ENCODE data around the gene VEGFD. TPM values are rescaled to one million over a fixed set of nuclear protein-coding genes. Genes with fewer than 3 reads are reported as not detected.

VEGFD gene
- total and polyA plus RNA-seq, 2 of the 13 experiments (the other 11 are each of a cell fraction or from before 2014, with no cell fraction given), result 0.11 to 0.35 TPM

DNA sequence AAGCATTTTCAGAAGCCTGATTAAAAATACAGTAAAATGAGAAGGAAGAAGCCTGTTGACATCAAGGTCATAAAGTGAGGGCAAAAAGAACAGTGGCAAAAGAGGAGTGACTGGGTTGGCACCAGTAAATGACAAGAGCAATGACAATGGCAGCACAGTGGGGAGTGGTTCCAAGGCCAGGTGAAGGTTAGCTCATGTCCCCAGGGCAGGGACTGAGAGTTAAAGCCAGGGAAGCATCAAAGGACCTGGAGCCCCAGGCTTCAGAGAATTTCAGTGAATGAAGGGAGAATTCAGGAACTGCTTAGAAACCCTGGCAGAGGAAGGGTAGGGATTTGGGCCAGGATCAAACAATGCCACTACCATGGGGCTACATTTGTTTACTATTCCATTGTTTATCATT lies 40.1 kb downstream of the VEGFD start (continued):
- TF ChIP-seq, protein P1, sequence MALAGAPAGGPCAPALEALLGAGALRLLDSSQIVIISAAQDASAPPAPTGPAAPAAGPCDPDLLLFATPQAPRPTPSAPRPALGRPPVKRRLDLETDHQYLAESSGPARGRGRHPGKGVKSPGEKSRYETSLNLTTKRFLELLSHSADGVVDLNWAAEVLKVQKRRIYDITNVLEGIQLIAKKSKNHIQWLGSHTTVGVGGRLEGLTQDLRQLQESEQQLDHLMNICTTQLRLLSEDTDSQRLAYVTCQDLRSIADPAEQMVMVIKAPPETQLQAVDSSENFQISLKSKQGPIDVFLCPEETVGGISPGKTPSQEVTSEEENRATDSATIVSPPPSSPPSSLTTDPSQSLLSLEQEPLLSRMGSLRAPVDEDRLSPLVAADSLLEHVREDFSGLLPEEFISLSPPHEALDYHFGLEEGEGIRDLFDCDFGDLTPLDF (CRISPR knock-in tag; IDR thresholded peaks at IDR 0.05), result no peak
- TF ChIP-seq, protein P2, sequence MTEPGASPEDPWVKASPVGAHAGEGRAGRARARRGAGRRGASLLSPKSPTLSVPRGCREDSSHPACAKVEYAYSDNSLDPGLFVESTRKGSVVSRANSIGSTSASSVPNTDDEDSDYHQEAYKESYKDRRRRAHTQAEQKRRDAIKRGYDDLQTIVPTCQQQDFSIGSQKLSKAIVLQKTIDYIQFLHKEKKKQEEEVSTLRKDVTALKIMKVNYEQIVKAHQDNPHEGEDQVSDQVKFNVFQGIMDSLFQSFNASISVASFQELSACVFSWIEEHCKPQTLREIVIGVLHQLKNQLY (CRISPR knock-in tag; IDR thresholded peaks at IDR 0.05), result no peak
- no peak for TF ChIP-seq JDP2 (CRISPR knock-in tag; IDR thresholded peaks at IDR 0.05; ENCODE audit: borderline replicate concordance)
- no peak for TF ChIP-seq HOXA5 (CRISPR knock-in tag; IDR thresholded peaks at IDR 0.05)
- no peak for TF ChIP-seq NFIC (IDR thresholded peaks at IDR 0.05; ENCODE audit: low read length)
- no peak for TF ChIP-seq ZNF335 (CRISPR knock-in tag; IDR thresholded peaks at IDR 0.05)

DNA sequence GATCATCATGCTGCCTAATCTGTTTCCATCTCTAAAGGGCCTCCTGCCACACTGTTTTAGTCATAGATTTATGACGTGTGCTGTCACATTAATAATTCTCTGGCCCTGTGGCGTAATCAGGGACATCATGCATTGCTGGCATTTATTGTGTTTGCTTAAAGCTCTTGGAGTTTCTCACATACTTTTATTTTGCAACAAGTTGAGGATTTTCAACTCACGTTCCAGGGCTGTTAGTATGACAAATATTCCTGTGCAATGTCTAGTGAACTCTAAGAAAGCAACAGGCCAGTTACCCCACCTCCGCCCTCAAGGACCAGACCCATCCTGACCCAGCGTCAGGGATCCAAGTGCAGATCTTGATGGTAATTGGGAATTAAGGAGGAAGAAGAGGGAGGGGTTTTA lies 41.1 kb downstream of the VEGFD start:
- no peak overlapping the region for H3K27ac ChIP-seq (ENCODE audit: extremely low read length, insufficient read depth, low read length)
- no peaks in the 10 kb centered on the region for H4K20me1 ChIP-seq (ENCODE audit: insufficient read depth, low read length)
- ChIA-PET CTCF (ENCODE audit: low intra/inter-chr PET ratio, low total read pairs) (no interaction called here), POLR2A (no interaction called here)
- TF ChIP-seq, protein P3, sequence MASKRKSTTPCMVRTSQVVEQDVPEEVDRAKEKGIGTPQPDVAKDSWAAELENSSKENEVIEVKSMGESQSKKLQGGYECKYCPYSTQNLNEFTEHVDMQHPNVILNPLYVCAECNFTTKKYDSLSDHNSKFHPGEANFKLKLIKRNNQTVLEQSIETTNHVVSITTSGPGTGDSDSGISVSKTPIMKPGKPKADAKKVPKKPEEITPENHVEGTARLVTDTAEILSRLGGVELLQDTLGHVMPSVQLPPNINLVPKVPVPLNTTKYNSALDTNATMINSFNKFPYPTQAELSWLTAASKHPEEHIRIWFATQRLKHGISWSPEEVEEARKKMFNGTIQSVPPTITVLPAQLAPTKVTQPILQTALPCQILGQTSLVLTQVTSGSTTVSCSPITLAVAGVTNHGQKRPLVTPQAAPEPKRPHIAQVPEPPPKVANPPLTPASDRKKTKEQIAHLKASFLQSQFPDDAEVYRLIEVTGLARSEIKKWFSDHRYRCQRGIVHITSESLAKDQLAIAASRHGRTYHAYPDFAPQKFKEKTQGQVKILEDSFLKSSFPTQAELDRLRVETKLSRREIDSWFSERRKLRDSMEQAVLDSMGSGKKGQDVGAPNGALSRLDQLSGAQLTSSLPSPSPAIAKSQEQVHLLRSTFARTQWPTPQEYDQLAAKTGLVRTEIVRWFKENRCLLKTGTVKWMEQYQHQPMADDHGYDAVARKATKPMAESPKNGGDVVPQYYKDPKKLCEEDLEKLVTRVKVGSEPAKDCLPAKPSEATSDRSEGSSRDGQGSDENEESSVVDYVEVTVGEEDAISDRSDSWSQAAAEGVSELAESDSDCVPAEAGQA (IDR thresholded peaks at IDR 0.05; ENCODE audit: low read depth), result no peak
- TF ChIP-seq, protein P3 (CRISPR knock-in tag; IDR thresholded peaks at IDR 0.05; ENCODE audit: borderline replicate concordance), result no peak
- TF ChIP-seq ZSCAN9 (CRISPR knock-in tag; IDR thresholded peaks at IDR 0.05; ENCODE audit: borderline replicate concordance) (no peak), ZNF557 (CRISPR knock-in tag; IDR thresholded peaks at IDR 0.05) (no peak)
- TF ChIP-seq, protein P4, sequence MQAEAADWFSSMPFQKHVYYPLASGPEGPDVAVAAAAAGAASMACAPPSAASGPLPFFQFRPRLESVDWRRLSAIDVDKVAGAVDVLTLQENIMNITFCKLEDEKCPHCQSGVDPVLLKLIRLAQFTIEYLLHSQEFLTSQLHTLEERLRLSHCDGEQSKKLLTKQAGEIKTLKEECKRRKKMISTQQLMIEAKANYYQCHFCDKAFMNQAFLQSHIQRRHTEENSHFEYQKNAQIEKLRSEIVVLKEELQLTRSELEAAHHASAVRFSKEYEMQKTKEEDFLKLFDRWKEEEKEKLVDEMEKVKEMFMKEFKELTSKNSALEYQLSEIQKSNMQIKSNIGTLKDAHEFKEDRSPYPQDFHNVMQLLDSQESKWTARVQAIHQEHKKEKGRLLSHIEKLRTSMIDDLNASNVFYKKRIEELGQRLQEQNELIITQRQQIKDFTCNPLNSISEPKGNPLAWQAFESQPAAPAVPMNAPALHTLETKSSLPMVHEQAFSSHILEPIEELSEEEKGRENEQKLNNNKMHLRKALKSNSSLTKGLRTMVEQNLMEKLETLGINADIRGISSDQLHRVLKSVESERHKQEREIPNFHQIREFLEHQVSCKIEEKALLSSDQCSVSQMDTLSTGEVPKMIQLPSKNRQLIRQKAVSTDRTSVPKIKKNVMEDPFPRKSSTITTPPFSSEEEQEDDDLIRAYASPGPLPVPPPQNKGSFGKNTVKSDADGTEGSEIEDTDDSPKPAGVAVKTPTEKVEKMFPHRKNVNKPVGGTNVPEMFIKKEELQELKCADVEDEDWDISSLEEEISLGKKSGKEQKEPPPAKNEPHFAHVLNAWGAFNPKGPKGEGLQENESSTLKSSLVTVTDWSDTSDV (CRISPR knock-in tag; IDR thresholded peaks at IDR 0.05), result no peak
- BruUV-seq (replicated peaks), result no TSS peak
- no peaks in the 10 kb centered on the region for H3K4me1 ChIP-seq (ENCODE audit: insufficient read depth, low read length)
- H3K9me3 ChIP-seq (ENCODE audit: low read length), result no peaks in the 10 kb centered on the region
- intact Hi-C loops (cut with micrococcal nuclease; ENCODE audit: unreplicated experiment) (no loop called here), in situ Hi-C loops (cut with HindIII; ENCODE audit: extremely low pct_ligation_motif_present, low pct_unique_long_range_greater_than_20kb) (loop anchor here (10.0 to 25.0 kb wide), 3 partner anchors 122 to 344 kb away; no protein-coding TSS in a partner anchor)
- ATAC-seq, result no peak
- no peak for FAIRE-seq
- H3K27me3 ChIP-seq (ENCODE audit: control insufficient read depth in 1 of 2, insufficient read depth in 2 of 2, low read length in 2 of 2), result no peaks in the 10 kb centered on the region
- H3K4me2 ChIP-seq (ENCODE audit: low read depth, low read length), result no peak overlapping the region
- no peak overlapping the region for H3K9ac ChIP-seq (ENCODE audit: insufficient read depth, low read depth, low read length)
- no peak for DNase-seq (ENCODE audit: low spot score)
- no peaks in the 10 kb centered on the region for H3K36me3 ChIP-seq (replicated peaks in 1 of 2; ENCODE audit: control insufficient read depth in 1 of 2, insufficient read depth in 2 of 2, low read length in 2 of 2)
- WGBS (ENCODE audit: low lambda C conversion rate), result 12% methylated on average over 5 of the region's 5 CpGs
- no peaks in the 10 kb centered on the region for H3K79me2 ChIP-seq (ENCODE audit: insufficient read depth, low read length)
- no peak overlapping the region for H2AFZ ChIP-seq (ENCODE audit: low read length)
- H3K4me3 ChIP-seq (replicated peaks in 1 of 3; ENCODE audit: insufficient read depth in 1 of 3, low read depth in 2 of 3, low read length in 3 of 3), result no peak overlapping the region
